ENCODE measurements around the gene TIMM44. TPM values are rescaled to one million over a fixed set of nuclear protein-coding genes. Genes with fewer than 3 reads are reported as not detected.

The TIMM44 gene
- total RNA-seq, 1 experiment from 2014 or later, result 72.8 TPM

DNA sequence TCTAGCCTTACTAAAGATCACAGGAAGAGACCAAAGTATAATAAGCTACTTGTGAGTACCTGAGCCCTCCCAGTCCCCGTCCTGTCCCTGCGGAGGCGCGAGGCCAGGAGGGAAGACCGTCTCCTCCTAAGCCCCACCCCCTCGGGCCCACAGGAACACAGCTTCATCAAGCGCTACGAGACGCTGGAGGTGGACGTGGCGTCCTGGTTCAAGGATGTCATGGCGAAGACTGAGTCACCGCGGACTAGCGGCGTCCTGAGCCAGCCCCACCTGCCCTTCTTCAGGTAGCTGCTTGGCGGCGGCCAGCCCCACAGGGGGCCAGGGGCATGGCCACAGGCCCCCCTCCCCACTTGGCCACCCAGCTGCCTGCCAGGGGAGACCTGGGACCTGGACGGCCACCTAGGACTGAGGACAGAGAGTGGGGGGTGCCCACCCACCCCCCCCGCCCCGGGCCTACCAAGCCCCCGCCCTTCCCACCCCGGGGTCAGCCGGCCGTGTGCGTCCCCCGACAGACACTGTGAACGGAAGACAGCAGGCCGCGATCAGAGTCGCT lies 31.2 kb downstream of the TIMM44 start:
- H3F3A ChIP-seq (ENCODE audit: insufficient read depth, low read depth), result peaks cover 12% of the 10 kb centered on the region; the same call in 1 of the 2 replicates
- TF ChIP-seq, protein P1, sequence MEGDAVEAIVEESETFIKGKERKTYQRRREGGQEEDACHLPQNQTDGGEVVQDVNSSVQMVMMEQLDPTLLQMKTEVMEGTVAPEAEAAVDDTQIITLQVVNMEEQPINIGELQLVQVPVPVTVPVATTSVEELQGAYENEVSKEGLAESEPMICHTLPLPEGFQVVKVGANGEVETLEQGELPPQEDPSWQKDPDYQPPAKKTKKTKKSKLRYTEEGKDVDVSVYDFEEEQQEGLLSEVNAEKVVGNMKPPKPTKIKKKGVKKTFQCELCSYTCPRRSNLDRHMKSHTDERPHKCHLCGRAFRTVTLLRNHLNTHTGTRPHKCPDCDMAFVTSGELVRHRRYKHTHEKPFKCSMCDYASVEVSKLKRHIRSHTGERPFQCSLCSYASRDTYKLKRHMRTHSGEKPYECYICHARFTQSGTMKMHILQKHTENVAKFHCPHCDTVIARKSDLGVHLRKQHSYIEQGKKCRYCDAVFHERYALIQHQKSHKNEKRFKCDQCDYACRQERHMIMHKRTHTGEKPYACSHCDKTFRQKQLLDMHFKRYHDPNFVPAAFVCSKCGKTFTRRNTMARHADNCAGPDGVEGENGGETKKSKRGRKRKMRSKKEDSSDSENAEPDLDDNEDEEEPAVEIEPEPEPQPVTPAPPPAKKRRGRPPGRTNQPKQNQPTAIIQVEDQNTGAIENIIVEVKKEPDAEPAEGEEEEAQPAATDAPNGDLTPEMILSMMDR (conservative IDR thresholded peaks at IDR 0.05), result no peak
- TF ChIP-seq EZH2 (IDR thresholded peaks at IDR 0.05; ENCODE audit: low read depth), result no peak
- no peaks in the 10 kb centered on the region for H3K9me2 ChIP-seq (ENCODE audit: insufficient read depth)
- intact Hi-C loops (cut with micrococcal nuclease; ENCODE audit: unreplicated experiment), result no loop called here
- ChIA-PET CTCF (no interaction called here), POLR2A (ENCODE audit: unreplicated experiment) (no interaction called here)
- peaks cover 18% of the 10 kb centered on the region for H3K27me3 ChIP-seq (ENCODE audit: insufficient read depth, low read depth)
- no peaks in the 10 kb centered on the region for H3K9me3 ChIP-seq (ENCODE audit: insufficient read depth, low read depth)
- no peak overlapping the region for H3K27ac ChIP-seq
- H4K20me1 ChIP-seq (ENCODE audit: insufficient read depth), result peaks cover 40% of the 10 kb centered on the region
- DNase-seq, result no peak
- no TSS peak for BruUV-seq (replicated peaks)
- no peak overlapping the region for H3K4me2 ChIP-seq
- 0 out of 2 replicates have a peak, but pooled peaks cover 7% of the 10 kb centered on the region for H3K36me3 ChIP-seq (ENCODE audit: low read depth)
- H2AFZ ChIP-seq, result no peak overlapping the region
- H3K79me2 ChIP-seq (ENCODE audit: low read depth), result peaks cover 7% of the 10 kb centered on the region
- H3K4me1 ChIP-seq (replicated peaks; ENCODE audit: insufficient read depth), result no peaks in the 10 kb centered on the region; the same call in 1 of the 2 replicates
- no peak overlapping the region for H3K4me3 ChIP-seq

DNA sequence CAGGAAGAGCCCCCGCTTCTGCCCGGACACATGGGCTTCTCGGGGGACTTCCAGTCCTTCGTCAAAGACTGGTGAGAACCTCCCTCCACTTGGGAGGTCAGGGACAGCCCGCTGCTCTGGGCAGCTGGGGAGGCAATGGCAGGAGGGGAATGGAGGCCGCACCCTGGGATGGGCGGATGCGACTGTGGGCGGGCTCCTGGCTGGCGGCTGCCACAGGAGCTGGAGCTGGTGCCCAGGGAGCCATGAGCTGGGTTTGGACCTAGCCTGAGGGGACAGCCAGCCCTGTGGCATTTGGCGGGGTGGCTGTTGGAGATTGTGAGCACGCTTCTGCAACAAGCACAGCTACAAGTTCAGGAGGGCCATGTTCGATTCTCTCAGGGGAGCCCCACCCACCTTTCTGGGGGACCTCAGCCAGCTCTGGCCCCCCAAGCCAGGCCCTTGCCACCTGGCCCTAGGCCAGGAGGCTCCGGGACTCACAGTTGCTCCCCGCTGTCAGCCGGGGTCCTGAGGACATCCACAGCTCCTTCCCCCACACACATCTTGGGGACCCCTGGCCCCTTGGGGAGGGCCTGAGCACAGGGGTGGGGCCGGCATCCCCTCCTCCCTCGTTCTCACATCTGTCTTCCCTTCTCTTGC lies 31.8 kb downstream of the TIMM44 start:
- no peak for DNase-seq
- Histone ChIP-seq H3K4me1 (replicated peaks; ENCODE audit: insufficient read depth) (no peaks in the 10 kb centered on the region; the same call in 1 of the 2 replicates), H3K9me3 (ENCODE audit: insufficient read depth, low read depth) (no peaks in the 10 kb centered on the region), H3K27ac (no peak overlapping the region), H3K4me3 (no peak overlapping the region), H3K79me2 (ENCODE audit: low read depth) (peaks cover 13% of the 10 kb centered on the region), H3F3A (ENCODE audit: insufficient read depth, low read depth) (peaks cover 8% of the 10 kb centered on the region; the same call in 1 of the 2 replicates), H3K27me3 (ENCODE audit: insufficient read depth, low read depth) (peaks cover 12% of the 10 kb centered on the region; the same call in 1 of the 2 replicates), H3K36me3 (ENCODE audit: low read depth) (0 out of 2 replicates have a peak, but pooled peaks cover 7% of the 10 kb centered on the region), H2AFZ (no peak overlapping the region), H4K20me1 (ENCODE audit: insufficient read depth) (peaks cover 46% of the 10 kb centered on the region), H3K4me2 (no peak overlapping the region), H3K9me2 (ENCODE audit: insufficient read depth) (no peaks in the 10 kb centered on the region)
- ChIA-PET CTCF (no interaction called here), POLR2A (ENCODE audit: unreplicated experiment) (no interaction called here)
- TF ChIP-seq, protein P1 (conservative IDR thresholded peaks at IDR 0.05), result no peak
- no peak for TF ChIP-seq EZH2 (IDR thresholded peaks at IDR 0.05; ENCODE audit: low read depth)
- no TSS peak for BruUV-seq (replicated peaks)
- intact Hi-C loops (cut with micrococcal nuclease; ENCODE audit: unreplicated experiment), result no loop called here

DNA sequence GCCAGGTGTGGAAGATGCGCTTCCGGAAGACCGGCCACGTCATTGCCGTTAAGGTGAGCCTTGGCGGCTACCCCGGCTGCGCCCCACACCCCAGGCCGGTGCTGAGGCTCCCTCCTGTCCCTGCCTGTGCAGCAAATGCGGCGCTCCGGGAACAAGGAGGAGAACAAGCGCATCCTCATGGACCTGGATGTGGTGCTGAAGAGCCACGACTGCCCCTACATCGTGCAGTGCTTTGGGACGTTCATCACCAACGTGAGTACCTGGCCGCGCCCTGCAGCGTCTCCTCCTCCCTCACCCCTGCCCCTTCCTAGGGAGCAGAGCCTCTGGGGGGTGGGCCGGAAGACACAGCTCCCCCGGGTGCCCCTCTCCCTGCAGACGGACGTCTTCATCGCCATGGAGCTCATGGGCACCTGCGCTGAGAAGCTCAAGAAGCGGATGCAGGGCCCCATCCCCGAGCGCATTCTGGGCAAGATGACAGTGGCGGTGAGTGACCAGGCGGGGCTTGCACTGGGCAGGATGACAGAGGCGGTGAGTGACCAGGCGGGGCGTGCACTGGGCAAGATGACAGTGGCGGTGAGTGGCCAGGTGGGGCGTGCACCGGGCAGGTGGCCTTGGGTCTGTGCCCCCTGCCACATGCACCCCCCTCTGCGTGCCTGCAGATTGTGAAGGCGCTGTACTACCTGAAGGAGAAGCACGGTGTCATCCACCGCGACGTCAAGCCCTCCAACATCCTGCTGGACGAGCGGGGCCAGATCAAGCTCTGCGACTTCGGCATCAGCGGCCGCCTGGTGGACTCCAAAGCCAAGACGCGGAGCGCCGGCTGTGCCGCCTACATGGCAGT lies 32.9 kb downstream of the TIMM44 start:
- Histone ChIP-seq H3K9me2 (ENCODE audit: insufficient read depth) (no peaks in the 10 kb centered on the region), H2AFZ (no peak overlapping the region), H3K4me1 (replicated peaks; ENCODE audit: insufficient read depth) (no peaks in the 10 kb centered on the region), H3K36me3 (ENCODE audit: low read depth) (0 out of 2 replicates have a peak, but pooled peaks cover 7% of the 10 kb centered on the region), H3K9me3 (ENCODE audit: insufficient read depth, low read depth) (no peaks in the 10 kb centered on the region), H3K4me2 (no peak overlapping the region), H3K79me2 (ENCODE audit: low read depth) (peaks cover 24% of the 10 kb centered on the region), H3F3A (ENCODE audit: insufficient read depth, low read depth) (peaks cover 11% of the 10 kb centered on the region; the same call in 1 of the 2 replicates), H3K27me3 (ENCODE audit: insufficient read depth, low read depth) (peaks cover 3% of the 10 kb centered on the region; the same call in 1 of the 2 replicates), H3K4me3 (no peak overlapping the region), H4K20me1 (ENCODE audit: insufficient read depth) (peaks cover 57% of the 10 kb centered on the region), H3K27ac (no peak overlapping the region)
- BruUV-seq (replicated peaks), result no TSS peak
- intact Hi-C loops (cut with micrococcal nuclease; ENCODE audit: unreplicated experiment), result no loop called here
- ChIA-PET CTCF (no interaction called here), POLR2A (ENCODE audit: unreplicated experiment) (no interaction called here)
- TF ChIP-seq, protein P1 (conservative IDR thresholded peaks at IDR 0.05), result no peak
- no peak for TF ChIP-seq EZH2 (IDR thresholded peaks at IDR 0.05; ENCODE audit: low read depth)
- no peak for DNase-seq
